ENCODE measurements around the gene SGTA. TPM values are rescaled to one million over a fixed set of nuclear protein-coding genes. Genes with fewer than 3 reads are reported as not detected.
A peak's percentile ranks its signal among the peaks of the same experiment; 100 is the strongest.

SGTA gene
- total RNA-seq, 1 donor from 2014 or later: 56.6 TPM

GRCh38 chr19:2811221-2811722, 28.2 kb upstream of the SGTA start:
- intact Hi-C loops (cut with DNase I): no loop called here
- ATAC-seq (ENCODE audit: poor library complexity): no peak
- DNase-seq: no peak

- DNase-seq: no peak
- intact Hi-C loops (cut with DNase I): no loop called here
These were observed 27.3 kb upstream of the SGTA start for GRCh38 chr19:2810141-2811091.

GRCh38 chr19:2809387-2810140, 26.5 kb upstream of the SGTA start:
- intact Hi-C loops (cut with DNase I): no loop called here
- no peak for ATAC-seq (ENCODE audit: poor library complexity)
- no peak for DNase-seq

More at GRCh38 chr19:2810141-2811091, 27.3 kb upstream of the SGTA start:
- no peak for ATAC-seq (ENCODE audit: poor library complexity)

- ATAC-seq (ENCODE audit: poor library complexity) (no peak), DNase-seq (no peak)
- intact Hi-C loops (cut with DNase I): no loop called here
These were observed 25.3 kb upstream of the SGTA start for GRCh38 chr19:2808129-2808941.

- intact Hi-C loops (cut with DNase I): no loop called here
- DNase-seq (no peak), ATAC-seq (ENCODE audit: poor library complexity) (no peak)
These were observed 24.5 kb upstream of the SGTA start for GRCh38 chr19:2807379-2808128.

DNA sequence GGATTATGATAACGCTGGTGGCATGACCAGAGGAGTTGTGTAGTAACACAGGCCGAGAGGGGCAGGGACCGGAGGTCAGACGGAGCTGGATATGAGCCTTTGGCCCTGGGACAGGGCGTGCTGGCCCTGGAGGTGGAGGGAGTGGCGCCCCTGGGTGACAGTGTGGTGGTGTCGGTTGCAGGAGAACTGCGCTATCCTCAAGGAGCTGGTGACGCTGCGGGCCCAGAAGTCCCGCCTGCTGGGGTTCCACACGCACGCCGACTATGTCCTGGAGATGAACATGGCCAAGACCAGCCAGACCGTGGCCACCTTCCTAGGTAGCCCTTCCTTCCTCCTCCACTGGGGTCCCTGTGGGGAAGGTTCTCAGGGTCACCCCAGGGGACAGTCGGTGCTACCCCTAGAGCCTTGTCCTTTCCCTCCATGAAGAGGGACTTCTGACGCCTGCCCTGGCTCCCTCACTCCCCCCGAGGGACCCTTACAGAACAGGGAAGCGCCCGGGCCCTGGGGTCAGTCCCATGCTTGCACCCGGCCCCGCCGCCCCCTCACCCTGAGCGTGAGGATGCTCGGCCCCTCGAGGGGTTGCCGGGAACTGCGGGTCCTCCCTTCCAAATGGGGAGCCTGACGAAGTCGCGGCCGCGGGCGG, 23.8 kb upstream of the SGTA start:
- ATAC-seq (ENCODE audit: poor library complexity): no peak
- no peak for DNase-seq
- intact Hi-C loops (cut with DNase I): no loop called here

- no peak for DNase-seq
- ATAC-seq (ENCODE audit: poor library complexity): no peak
- intact Hi-C loops (cut with DNase I): no loop called here
These were observed 23.0 kb upstream of the SGTA start for GRCh38 chr19:2805991-2806649.

GRCh38 chr19:2805261-2805900, 22.3 kb upstream of the SGTA start:
- intact Hi-C loops (cut with DNase I): no loop called here
- no peak for ATAC-seq (ENCODE audit: poor library complexity)
- DNase-seq: no peak

DNA sequence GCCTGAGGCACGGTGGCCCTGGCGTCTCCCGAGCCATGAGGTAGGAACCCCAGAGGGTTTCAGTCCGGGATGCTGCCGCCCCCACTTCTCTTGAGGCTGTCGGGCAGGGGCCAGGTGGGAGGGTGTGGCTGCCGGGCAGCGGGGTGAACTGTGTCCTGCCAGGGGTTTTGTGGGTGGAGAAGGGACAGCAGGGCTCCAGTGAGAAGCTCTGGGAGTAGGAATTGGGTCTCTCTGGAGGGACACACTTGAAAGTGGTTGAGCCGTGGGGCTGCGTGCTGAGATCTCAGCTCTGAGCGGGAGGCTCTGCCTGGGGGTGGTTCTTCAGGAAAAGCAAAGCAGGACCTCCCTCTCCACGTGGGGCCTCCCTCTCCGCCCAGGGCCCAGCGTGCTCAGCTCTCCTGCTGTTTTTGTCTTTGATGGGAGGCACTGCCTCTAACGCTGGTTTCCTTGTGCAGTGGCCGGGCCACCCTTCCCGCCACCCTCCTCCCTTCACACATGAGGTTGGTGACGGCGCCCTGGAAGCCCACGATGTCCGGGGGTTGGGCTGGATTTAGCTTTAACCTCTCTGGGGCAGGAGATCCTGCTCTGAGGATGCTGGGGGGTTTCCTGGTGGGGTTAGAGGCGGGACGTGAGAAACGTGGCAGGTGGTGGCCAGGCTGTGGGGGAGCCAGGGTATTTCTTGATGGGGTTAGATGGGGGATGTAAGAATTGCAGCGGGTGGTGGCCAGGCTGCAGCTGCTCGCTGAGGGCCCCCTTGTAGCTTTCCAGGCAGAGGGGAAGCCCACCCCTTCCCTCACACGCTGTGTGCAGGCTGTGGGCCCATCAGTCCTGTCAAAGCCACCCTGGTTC, 21.3 kb upstream of the SGTA start:
- intact Hi-C loops (cut with DNase I): no loop called here
- DNase-seq (no peak), ATAC-seq (ENCODE audit: poor library complexity) (no peak)

DNA sequence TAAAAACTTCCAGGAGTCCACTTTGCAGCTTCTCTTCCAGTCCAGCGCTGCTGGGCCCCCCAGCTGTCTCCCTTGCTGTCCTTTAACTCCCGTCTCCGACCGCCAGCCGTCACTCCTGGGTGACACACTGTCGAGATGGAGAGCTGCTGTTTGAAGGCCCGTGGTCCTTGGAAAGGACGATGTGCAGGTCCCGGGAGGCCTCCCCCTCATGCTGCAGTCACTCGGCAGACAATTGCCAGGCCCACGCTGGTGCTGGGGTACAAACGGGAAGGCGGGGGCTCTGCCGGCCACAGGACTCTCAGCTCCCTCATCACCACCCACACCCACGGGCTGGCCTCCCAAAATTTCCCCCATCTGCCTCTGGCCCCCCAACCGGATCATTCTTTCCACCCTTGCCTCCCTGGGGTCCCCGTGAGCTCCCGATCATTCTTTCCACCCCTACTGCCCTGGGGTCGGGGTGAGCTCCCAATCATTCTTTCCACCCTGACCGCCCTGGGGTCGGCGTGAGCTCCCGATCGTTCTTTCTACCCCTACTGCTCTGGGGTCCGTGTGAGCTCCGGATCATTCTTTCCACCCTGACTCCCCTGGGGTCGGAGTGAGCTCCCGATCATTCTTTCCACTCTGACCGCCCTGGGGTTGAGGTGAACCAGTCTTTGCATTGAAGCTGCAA, 20.5 kb upstream of the SGTA start:
- ATAC-seq (ENCODE audit: poor library complexity) (no peak), DNase-seq (no peak)
- intact Hi-C loops (cut with DNase I): no loop called here

DNA sequence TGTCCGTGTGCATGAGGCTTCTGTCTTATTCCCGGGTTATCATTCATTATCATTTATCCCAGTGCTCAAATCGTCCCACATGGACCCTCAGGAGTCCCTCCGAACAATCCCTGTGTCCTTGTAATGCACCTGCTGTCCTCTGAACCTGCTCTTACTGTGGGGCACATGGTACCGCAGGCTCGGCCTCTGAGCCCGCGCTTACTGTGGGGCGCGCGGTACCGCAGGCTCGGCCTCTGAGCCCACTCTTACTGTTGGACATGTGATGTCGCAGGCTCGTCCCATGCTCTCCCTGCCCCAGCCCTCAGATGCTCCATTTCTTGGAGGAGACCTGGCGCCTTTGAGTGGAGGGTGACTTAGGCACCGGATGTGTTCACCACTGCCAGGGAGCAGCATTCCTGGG, 19.8 kb upstream of the SGTA start:
- intact Hi-C loops (cut with DNase I): no loop called here
- no peak for ATAC-seq (ENCODE audit: poor library complexity)
- no peak for DNase-seq

GRCh38 chr19:2800506-2800905, 17.4 kb upstream of the SGTA start:
- peak; percentile 24 for ATAC-seq (ENCODE audit: poor library complexity)
- intact Hi-C loops (cut with DNase I): no loop called here
- peak; percentile 64 for DNase-seq

- DNase-seq (no peak), ATAC-seq (ENCODE audit: poor library complexity) (no peak)
- intact Hi-C loops (cut with DNase I): no loop called here
These were observed 16.4 kb upstream of the SGTA start for GRCh38 chr19:2799273-2800020.

- DNase-seq (peak; percentile 80), ATAC-seq (ENCODE audit: poor library complexity) (peak; percentile 71)
- intact Hi-C loops (cut with DNase I): no loop called here
These were observed 15.7 kb upstream of the SGTA start for GRCh38 chr19:2798733-2799132.

Data from Right ventricle myocardium superior (tissue), 1 donor.